ENCODE data around the gene ZDHHC17.

The ZDHHC17 gene

DNA sequence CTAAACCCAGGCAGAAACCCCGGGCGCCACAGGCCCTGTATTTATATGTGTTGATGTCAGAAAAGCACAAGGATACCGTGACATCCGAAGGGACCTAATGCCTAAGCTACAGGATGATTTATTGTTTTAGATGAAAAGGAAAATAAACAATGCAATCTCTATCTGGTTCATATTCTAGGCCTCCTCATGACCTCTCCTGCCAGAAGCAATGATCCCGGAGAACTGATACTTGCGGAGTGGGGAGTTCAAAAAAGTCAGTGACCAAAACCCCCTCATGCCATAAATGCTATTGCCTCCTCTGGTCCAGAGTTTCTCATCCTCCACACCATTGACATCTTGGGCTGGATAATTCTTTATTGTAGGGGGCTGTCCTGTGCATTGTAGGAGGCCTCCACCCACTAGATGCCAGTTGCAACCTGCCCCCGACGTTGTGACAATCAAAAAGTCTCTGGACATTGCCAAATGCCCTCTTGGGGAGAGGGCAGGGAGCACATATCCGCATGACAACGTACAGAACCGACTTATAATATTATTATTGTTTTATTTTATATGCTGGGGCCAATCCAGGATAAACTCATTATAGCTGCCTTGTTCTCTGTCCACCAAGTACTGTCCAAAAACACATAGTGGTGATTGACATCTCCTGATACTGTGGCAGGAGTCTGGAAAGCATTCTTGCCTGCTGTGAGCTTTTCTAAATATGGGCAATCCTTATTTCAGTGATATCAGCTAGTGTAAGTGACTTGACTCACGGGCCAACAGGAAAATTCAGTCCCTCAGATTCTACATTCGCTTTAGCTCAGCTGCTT is 116.0 kb downstream of the ZDHHC17 start:
- ChIA-PET CTCF (interaction anchor here (0.6 to 1.6 kb wide), 9 partner anchors 11 to 131 kb away, joined by 3 to 5 read pairs (median 3); no protein-coding TSS in a partner anchor), POLR2A (interaction anchor here (0.6 kb wide), 1 partner anchor 414 kb away, joined by 6 read pairs; no protein-coding TSS in a partner anchor)
- Histone ChIP-seq H3K9me3 (ENCODE audit: control extremely low read depth in 1 of 5, control insufficient read depth in 4 of 5, insufficient read depth in 2 of 5, low read depth in 1 of 5, low read length in 4 of 5) (no peaks in the 10 kb centered on the region), H3K4me1 (ENCODE audit: control extremely low read depth in 1 of 4, control insufficient read depth in 4 of 4, insufficient read depth in 4 of 4, low read length in 3 of 4) (peaks cover 2 to 22% (median 13%) of the 10 kb centered on the region in 4 experiments), H3K36me3 (ENCODE audit: control insufficient read depth in 4 of 4, insufficient read depth in 4 of 4, low read length in 3 of 4) (no peaks in the 10 kb centered on the region), H3K27ac (ENCODE audit: insufficient read depth in 1 of 2, low read depth in 1 of 2, low read length in 2 of 2, poor library complexity in 1 of 2, severe bottlenecking in 2 of 2) (no peak overlapping the region), H3K27me3 (replicated peaks in 2 of 5; ENCODE audit: control insufficient read depth in 4 of 5, insufficient read depth in 5 of 5, low read length in 4 of 5) (peaks cover 0 to 38% (median 24%) of the 10 kb centered on the region in 5 experiments), H3K4me3 (ENCODE audit: control insufficient read depth in 1 of 7, extremely low read depth in 1 of 7, insufficient read depth in 4 of 7, low read depth in 2 of 7, low read length in 6 of 7) (peak overlapping the region in 5 of 7 experiments; percentile 70 to 88 (median 80))
- no peak for DNase-seq
- WGBS (ENCODE audit: insufficient coverage): 80% methylated on average over 3 of the region's 13 CpGs

DNA sequence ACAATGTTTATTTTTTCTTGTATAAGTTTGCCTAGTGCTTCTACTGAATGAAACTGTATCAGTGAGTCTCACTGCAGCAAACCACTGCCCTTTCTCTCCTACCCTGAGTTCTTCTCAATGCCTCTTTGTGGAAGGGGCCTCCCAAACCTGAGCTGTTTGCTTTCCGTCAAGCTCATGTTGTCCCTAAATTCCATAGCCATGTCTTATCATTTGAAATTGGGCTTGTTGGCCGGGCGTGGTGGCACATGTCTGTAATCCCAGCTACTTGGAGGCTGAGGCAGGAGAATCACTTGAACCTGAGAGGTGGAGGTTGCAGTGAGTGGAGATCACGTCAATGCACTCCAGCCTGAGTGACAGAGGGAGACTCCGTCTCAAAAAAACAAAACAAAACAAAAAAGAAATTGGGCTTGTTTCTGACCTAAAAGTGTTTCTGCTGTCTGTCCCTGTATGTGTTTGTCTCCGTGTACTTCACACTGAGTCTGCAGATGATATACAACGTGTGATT is 116.7 kb downstream of the ZDHHC17 start:
- H3K9me3 ChIP-seq (ENCODE audit: control extremely low read depth in 1 of 5, control insufficient read depth in 4 of 5, insufficient read depth in 2 of 5, low read depth in 1 of 5, low read length in 4 of 5): no peaks in the 10 kb centered on the region
- WGBS (ENCODE audit: insufficient coverage): 97% methylated on average over 6 of the region's 7 CpGs
- no peak for DNase-seq
- peaks cover 2 to 22% (median 13%) of the 10 kb centered on the region in 4 experiments for H3K4me1 ChIP-seq (ENCODE audit: control extremely low read depth in 1 of 4, control insufficient read depth in 4 of 4, insufficient read depth in 4 of 4, low read length in 3 of 4)
- H3K36me3 ChIP-seq (ENCODE audit: control insufficient read depth in 4 of 4, insufficient read depth in 4 of 4, low read length in 3 of 4): no peaks in the 10 kb centered on the region
- H3K4me3 ChIP-seq (ENCODE audit: control insufficient read depth in 1 of 7, extremely low read depth in 1 of 7, insufficient read depth in 4 of 7, low read depth in 2 of 7, low read length in 6 of 7): no peak overlapping the region
- POLR2A ChIA-PET: interaction anchor here (0.6 to 0.8 kb wide), 2 partner anchors 60 to 414 kb away, joined by 3 to 6 read pairs; no protein-coding TSS in a partner anchor
- no peak overlapping the region for H3K27ac ChIP-seq (ENCODE audit: insufficient read depth in 1 of 2, low read depth in 1 of 2, low read length in 2 of 2, poor library complexity in 1 of 2, severe bottlenecking in 2 of 2)
- peaks cover 0 to 38% (median 22%) of the 10 kb centered on the region in 5 experiments for H3K27me3 ChIP-seq (replicated peaks in 2 of 5; ENCODE audit: control insufficient read depth in 4 of 5, insufficient read depth in 5 of 5, low read length in 4 of 5)
- CTCF ChIA-PET: interaction anchor here (0.9 to 1.1 kb wide), 4 partner anchors 14 to 130 kb away, joined by 3 to 4 read pairs (median 3); no protein-coding TSS in a partner anchor

DNA sequence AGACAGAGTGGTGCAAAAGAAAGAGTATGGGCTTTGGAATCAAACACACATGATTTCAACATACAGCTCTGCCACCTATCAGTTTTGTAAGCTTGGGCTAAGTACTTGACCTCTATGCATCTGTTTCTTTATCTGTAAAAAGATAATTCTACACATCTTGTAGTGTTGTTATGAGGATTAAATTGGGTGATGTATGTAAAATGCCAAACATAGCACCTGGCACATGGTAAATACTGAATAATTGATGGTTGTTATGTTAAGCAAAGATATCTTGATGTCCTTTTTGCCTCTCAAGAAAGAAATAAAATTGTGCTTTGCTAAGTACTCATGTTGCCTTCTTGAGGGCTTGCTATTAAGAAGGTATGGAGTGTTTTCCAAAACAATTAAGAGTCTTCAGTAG is 117.2 kb downstream of the ZDHHC17 start:
- Histone ChIP-seq H3K4me1 (ENCODE audit: control extremely low read depth in 1 of 4, control insufficient read depth in 4 of 4, insufficient read depth in 4 of 4, low read length in 3 of 4) (peaks cover 2 to 22% (median 13%) of the 10 kb centered on the region in 4 experiments), H3K36me3 (ENCODE audit: control insufficient read depth in 4 of 4, insufficient read depth in 4 of 4, low read length in 3 of 4) (no peaks in the 10 kb centered on the region), H3K4me3 (ENCODE audit: control insufficient read depth in 1 of 7, extremely low read depth in 1 of 7, insufficient read depth in 4 of 7, low read depth in 2 of 7, low read length in 6 of 7) (no peak overlapping the region), H3K27me3 (replicated peaks in 2 of 5; ENCODE audit: control insufficient read depth in 4 of 5, insufficient read depth in 5 of 5, low read length in 4 of 5) (peaks cover 0 to 35% (median 22%) of the 10 kb centered on the region in 5 experiments), H3K27ac (ENCODE audit: insufficient read depth in 1 of 2, low read depth in 1 of 2, low read length in 2 of 2, poor library complexity in 1 of 2, severe bottlenecking in 2 of 2) (no peak overlapping the region), H3K9me3 (ENCODE audit: control extremely low read depth in 1 of 5, control insufficient read depth in 4 of 5, insufficient read depth in 2 of 5, low read depth in 1 of 5, low read length in 4 of 5) (no peaks in the 10 kb centered on the region)
- CTCF ChIA-PET: interaction anchor here (0.9 to 1.1 kb wide), 3 partner anchors 15 to 130 kb away, joined by 3 to 4 read pairs (median 3); no protein-coding TSS in a partner anchor
- POLR2A ChIA-PET: interaction anchor here (0.8 kb wide), 1 partner anchor 61 kb away, joined by 3 read pairs; no protein-coding TSS in a partner anchor
- DNase-seq: no peak

DNA sequence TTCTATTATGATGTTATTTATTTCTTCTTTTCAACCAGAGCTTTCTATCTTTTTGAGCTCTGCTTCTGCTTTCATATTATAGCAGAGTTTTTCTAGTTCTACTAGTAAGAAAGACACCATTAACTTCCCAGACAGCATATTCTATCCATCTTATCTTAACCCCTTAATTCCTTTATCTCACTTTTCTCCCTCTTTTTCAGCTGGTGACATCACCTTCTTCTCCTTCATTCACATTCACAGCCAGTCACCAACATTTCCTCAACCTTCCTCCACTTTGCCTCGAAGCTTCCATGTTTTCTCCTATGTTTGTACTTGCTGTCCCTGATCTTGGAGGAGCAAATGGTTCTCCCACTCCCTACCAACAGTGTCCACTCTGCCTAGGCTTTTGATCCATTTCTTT is 118.5 kb downstream of the ZDHHC17 start:
- Histone ChIP-seq H3K4me1 (ENCODE audit: control extremely low read depth in 1 of 4, control insufficient read depth in 4 of 4, insufficient read depth in 4 of 4, low read length in 3 of 4) (peaks cover 2 to 20% (median 13%) of the 10 kb centered on the region in 4 experiments), H3K27me3 (replicated peaks in 2 of 5; ENCODE audit: control insufficient read depth in 4 of 5, insufficient read depth in 5 of 5, low read length in 4 of 5) (peaks cover 0 to 24% (median 12%) of the 10 kb centered on the region in 5 experiments), H3K36me3 (ENCODE audit: control insufficient read depth in 4 of 4, insufficient read depth in 4 of 4, low read length in 3 of 4) (no peaks in the 10 kb centered on the region), H3K9me3 (ENCODE audit: control extremely low read depth in 1 of 5, control insufficient read depth in 4 of 5, insufficient read depth in 2 of 5, low read depth in 1 of 5, low read length in 4 of 5) (no peaks in the 10 kb centered on the region), H3K4me3 (ENCODE audit: control insufficient read depth in 1 of 7, extremely low read depth in 1 of 7, insufficient read depth in 4 of 7, low read depth in 2 of 7, low read length in 6 of 7) (no peak overlapping the region), H3K27ac (ENCODE audit: insufficient read depth in 1 of 2, low read depth in 1 of 2, low read length in 2 of 2, poor library complexity in 1 of 2, severe bottlenecking in 2 of 2) (no peak overlapping the region)
- no CpG with 5 or more reads among the region's 1 CpG for WGBS (ENCODE audit: insufficient coverage)
- CTCF ChIA-PET: interaction anchor here (1.1 kb wide), 1 partner anchor 129 kb away, joined by 5 read pairs; no protein-coding TSS in a partner anchor
- no peak for DNase-seq
- POLR2A ChIA-PET: no interaction called here

DNA sequence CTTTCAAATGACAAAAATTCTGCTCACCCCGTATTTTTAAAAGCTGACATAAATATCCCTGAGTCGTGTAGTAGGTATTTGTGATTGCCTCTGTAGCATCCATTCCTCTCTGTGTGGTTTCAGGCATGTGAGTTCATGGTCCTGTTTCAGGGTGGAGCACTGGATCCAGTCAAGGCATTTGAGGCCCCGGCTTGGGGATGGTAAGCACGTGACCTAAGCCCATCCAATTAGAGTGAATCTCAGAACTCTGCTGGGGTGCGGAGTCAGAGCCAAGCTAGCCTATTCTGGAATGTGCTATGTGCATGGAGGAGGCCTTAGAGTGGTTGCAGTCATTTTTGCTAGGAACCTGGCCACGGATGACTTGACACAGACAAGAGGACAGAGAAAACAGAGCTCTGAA is 119.2 kb downstream of the ZDHHC17 start:
- no peak overlapping the region for H3K27ac ChIP-seq (ENCODE audit: insufficient read depth in 1 of 2, low read depth in 1 of 2, low read length in 2 of 2, poor library complexity in 1 of 2, severe bottlenecking in 2 of 2)

DNA sequence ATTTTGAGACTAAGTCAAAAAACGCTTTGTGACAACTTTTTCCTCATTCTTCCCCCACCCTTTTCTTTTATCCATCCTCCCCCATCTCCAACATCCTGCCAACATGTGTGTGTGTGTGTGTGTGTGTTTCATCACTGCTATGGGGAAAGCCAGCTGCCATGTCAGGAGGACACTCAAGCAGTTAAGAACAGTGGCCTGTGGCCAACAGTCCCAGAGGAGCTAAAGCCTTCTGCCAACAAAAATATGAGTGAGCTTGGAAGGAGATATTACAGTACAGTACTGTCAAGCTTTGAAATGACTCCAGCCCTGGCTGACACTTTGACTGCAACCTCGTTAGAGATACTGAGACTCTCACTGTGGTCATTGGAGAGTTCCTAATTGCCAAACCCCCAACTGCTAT is 119.9 kb downstream of the ZDHHC17 start:
- H3K27me3 ChIP-seq (replicated peaks in 2 of 5; ENCODE audit: control insufficient read depth in 4 of 5, insufficient read depth in 5 of 5, low read length in 4 of 5): peaks cover 0 to 14% (median 6%) of the 10 kb centered on the region in 5 experiments
- H3K9me3 ChIP-seq (ENCODE audit: control extremely low read depth in 1 of 5, control insufficient read depth in 4 of 5, insufficient read depth in 2 of 5, low read depth in 1 of 5, low read length in 4 of 5): no peaks in the 10 kb centered on the region
- CTCF ChIA-PET: interaction anchor here (0.6 kb wide), 1 partner anchor 167 kb away, joined by 3 read pairs; no protein-coding TSS in a partner anchor
- DNase-seq: no peak
- H3K4me3 ChIP-seq (ENCODE audit: control insufficient read depth in 1 of 7, extremely low read depth in 1 of 7, insufficient read depth in 4 of 7, low read depth in 2 of 7, low read length in 6 of 7): no peak overlapping the region
- H3K36me3 ChIP-seq (ENCODE audit: control insufficient read depth in 4 of 4, insufficient read depth in 4 of 4, low read length in 3 of 4): no peaks in the 10 kb centered on the region
- no peak overlapping the region for H3K27ac ChIP-seq (ENCODE audit: insufficient read depth in 1 of 2, low read depth in 1 of 2, low read length in 2 of 2, poor library complexity in 1 of 2, severe bottlenecking in 2 of 2)
- WGBS (ENCODE audit: insufficient coverage): 100% methylated on average over 1 of the region's 2 CpGs
- POLR2A ChIA-PET: no interaction called here
- H3K4me1 ChIP-seq (ENCODE audit: control extremely low read depth in 1 of 4, control insufficient read depth in 4 of 4, insufficient read depth in 4 of 4, low read length in 3 of 4): peaks cover 0 to 7% (median 5%) of the 10 kb centered on the region in 4 experiments

More for the DNA sequence above, 119.2 kb downstream of the ZDHHC17 start:
- POLR2A ChIA-PET: no interaction called here
- CTCF ChIA-PET: no interaction called here
- DNase-seq: no peak
- no peaks in the 10 kb centered on the region for H3K9me3 ChIP-seq (ENCODE audit: control extremely low read depth in 1 of 5, control insufficient read depth in 4 of 5, insufficient read depth in 2 of 5, low read depth in 1 of 5, low read length in 4 of 5)
- H3K4me1 ChIP-seq (ENCODE audit: control extremely low read depth in 1 of 4, control insufficient read depth in 4 of 4, insufficient read depth in 4 of 4, low read length in 3 of 4): peaks cover under 1 to 14% (median 10%) of the 10 kb centered on the region in 4 experiments
- H3K36me3 ChIP-seq (ENCODE audit: control insufficient read depth in 4 of 4, insufficient read depth in 4 of 4, low read length in 3 of 4): no peaks in the 10 kb centered on the region
- no peak overlapping the region for H3K4me3 ChIP-seq (ENCODE audit: control insufficient read depth in 1 of 7, extremely low read depth in 1 of 7, insufficient read depth in 4 of 7, low read depth in 2 of 7, low read length in 6 of 7)
- H3K27me3 ChIP-seq (replicated peaks in 2 of 5; ENCODE audit: control insufficient read depth in 4 of 5, insufficient read depth in 5 of 5, low read length in 4 of 5): peaks cover 0 to 17% (median 7%) of the 10 kb centered on the region in 5 experiments
- 100% methylated on average over 3 of the region's 6 CpGs for WGBS (ENCODE audit: insufficient coverage)

Data from common myeloid progenitor, CD34-positive (primary cell).